GM06990 (cell line): ENCODE measurements around the gene C5orf52.
"Not testable (repeated sequence)": the region's sequence is repeated elsewhere in the genome, so short reads cannot be mapped to it uniquely, and the experiment has no call there.

Source experiments
- DNase-seq: peaks from one replicate; pipeline ENCODE4 v3.0.0-alpha.2; 2011; ENCODE audit not compliant: insufficient read length; ENCODE audit errors: extremely low read depth
- H3K27me3 ChIP-seq: replicated peaks from 2 replicates; pipeline ENCODE4 v1.6.0; 2011; ENCODE audit warnings: low read length; ENCODE audit not compliant: control insufficient read depth, insufficient read depth
- H3K36me3 ChIP-seq: 2 replicates; pipeline ENCODE4 v1.5.1; 2011; ENCODE audit warnings: low read length; ENCODE audit not compliant: control insufficient read depth, insufficient read depth
- H3K4me3 ChIP-seq: replicated peaks from 2 replicates; pipeline ENCODE4 v1.5.1; 2011; ENCODE audit warnings: low read depth, mild to moderate bottlenecking, control low read depth, low read length
- CTCF ChIP-seq: IDR thresholded peaks from 2 replicates; pipeline ENCODE4 v1.5.1; 2011; ENCODE audit warnings: low read length, control low read depth, mild to moderate bottlenecking, inconsistent platforms; ENCODE audit not compliant: insufficient read depth, poor library complexity, severe bottlenecking

C5orf52 gene

GRCh38 chr5:157669701-157670097 is 1.6 kb upstream of the C5orf52 start:
- no peaks in the 10 kb centered on the region for H3K36me3 ChIP-seq
- no peak overlapping the region for H3K4me3 ChIP-seq
- no peak for TF ChIP-seq CTCF
- no peak for DNase-seq
- peaks cover 2% of the 10 kb centered on the region; the same call in 1 of the 2 replicates for H3K27me3 ChIP-seq

GRCh38 chr5:157671592-157672330 is 428 bp downstream of the C5orf52 start:
- H3K27me3 ChIP-seq: peaks cover 2% of the 10 kb centered on the region; the same call in 1 of the 2 replicates
- no peaks in the 10 kb centered on the region for H3K36me3 ChIP-seq
- DNase-seq: no peak
- no peak for TF ChIP-seq CTCF
- peak overlapping the region; percentile 69 for H3K4me3 ChIP-seq

GRCh38 chr5:157672976-157673375 is 1.6 kb downstream of the C5orf52 start:
- no peak for DNase-seq
- TF ChIP-seq CTCF: no peak
- peaks cover 2% of the 10 kb centered on the region; the same call in 1 of the 2 replicates for H3K27me3 ChIP-seq
- H3K36me3 ChIP-seq: no peaks in the 10 kb centered on the region
- no peak overlapping the region for H3K4me3 ChIP-seq

- not testable (repeated sequence) for H3K36me3 ChIP-seq, H3K27me3 ChIP-seq, DNase-seq, H3K4me3 ChIP-seq
Measured at GRCh38 chr5:157674351-157674750, 3.0 kb downstream of the C5orf52 start.

GRCh38 chr5:157677931-157678330 is 6.6 kb downstream of the C5orf52 start:
- no peaks in the 10 kb centered on the region for H3K36me3 ChIP-seq
- no peak overlapping the region for H3K4me3 ChIP-seq
- DNase-seq: no peak
- no peaks in the 10 kb centered on the region for H3K27me3 ChIP-seq
- no peak for TF ChIP-seq CTCF

GRCh38 chr5:157679801-157680200 is 8.5 kb downstream of the C5orf52 start:
- no peak for DNase-seq
- TF ChIP-seq CTCF: no peak
- Histone ChIP-seq H3K4me3 (no peak overlapping the region), H3K36me3 (no peaks in the 10 kb centered on the region), H3K27me3 (no peaks in the 10 kb centered on the region)
